Measurements from ENCODE around the gene SLC6A12. TPM values are rescaled to one million over a fixed set of nuclear protein-coding genes. Genes with fewer than 3 reads are reported as not detected.

The SLC6A12 gene
- total RNA-seq, 1 experiment from 2014 or later: not detected

GRCh38 chr12:170371-171225 is 43.4 kb downstream of the SLC6A12 start:
- Histone ChIP-seq H3K9me3 (ENCODE audit: low read length) (no peaks in the 10 kb centered on the region), H3K9me2 (replicated peaks; ENCODE audit: low read length) (no peaks in the 10 kb centered on the region), H3F3A (ENCODE audit: low read length, unreplicated experiment) (no peaks in the 10 kb centered on the region), H3K4me1 (ENCODE audit: insufficient read depth, low read length) (no peaks in the 10 kb centered on the region; the same call in 1 of the 2 replicates), H4K20me1 (ENCODE audit: low read length) (no peaks in the 10 kb centered on the region), H2AFZ (ENCODE audit: low read length) (no peak overlapping the region), H3K9ac (ENCODE audit: low read length) (no peak overlapping the region), H3K36me3 (ENCODE audit: low read depth, low read length) (no peaks in the 10 kb centered on the region), H3K27me3 (ENCODE audit: low read length) (no peaks in the 10 kb centered on the region), H3K79me2 (ENCODE audit: low read length) (no peaks in the 10 kb centered on the region), H3K4me2 (ENCODE audit: low read length) (no peak overlapping the region), H3K27ac (ENCODE audit: low read length) (no peak overlapping the region), H3K4me3 (ENCODE audit: low read length) (no peak overlapping the region)
- POLR2A ChIA-PET (ENCODE audit: unreplicated experiment): no interaction called here
- DNase-seq: no peak
- CTCF ChIA-PET: no interaction called here
- no peak for ATAC-seq
- BruUV-seq (replicated peaks): no TSS peak
- TF ChIP-seq EZH2phosphoT487 (IDR thresholded peaks at IDR 0.05; ENCODE audit: borderline replicate concordance, low read length) (no peak), EZH2 (IDR thresholded peaks at IDR 0.05; ENCODE audit: low read length, unreplicated experiment) (no peak)
- TF ChIP-seq, protein P1, sequence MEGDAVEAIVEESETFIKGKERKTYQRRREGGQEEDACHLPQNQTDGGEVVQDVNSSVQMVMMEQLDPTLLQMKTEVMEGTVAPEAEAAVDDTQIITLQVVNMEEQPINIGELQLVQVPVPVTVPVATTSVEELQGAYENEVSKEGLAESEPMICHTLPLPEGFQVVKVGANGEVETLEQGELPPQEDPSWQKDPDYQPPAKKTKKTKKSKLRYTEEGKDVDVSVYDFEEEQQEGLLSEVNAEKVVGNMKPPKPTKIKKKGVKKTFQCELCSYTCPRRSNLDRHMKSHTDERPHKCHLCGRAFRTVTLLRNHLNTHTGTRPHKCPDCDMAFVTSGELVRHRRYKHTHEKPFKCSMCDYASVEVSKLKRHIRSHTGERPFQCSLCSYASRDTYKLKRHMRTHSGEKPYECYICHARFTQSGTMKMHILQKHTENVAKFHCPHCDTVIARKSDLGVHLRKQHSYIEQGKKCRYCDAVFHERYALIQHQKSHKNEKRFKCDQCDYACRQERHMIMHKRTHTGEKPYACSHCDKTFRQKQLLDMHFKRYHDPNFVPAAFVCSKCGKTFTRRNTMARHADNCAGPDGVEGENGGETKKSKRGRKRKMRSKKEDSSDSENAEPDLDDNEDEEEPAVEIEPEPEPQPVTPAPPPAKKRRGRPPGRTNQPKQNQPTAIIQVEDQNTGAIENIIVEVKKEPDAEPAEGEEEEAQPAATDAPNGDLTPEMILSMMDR (conservative IDR thresholded peaks at IDR 0.05; ENCODE audit: low read depth, low read length): no peak
- intact Hi-C loops (cut with micrococcal nuclease): no loop called here

- Histone ChIP-seq H3F3A (ENCODE audit: low read length, unreplicated experiment) (no peaks in the 10 kb centered on the region), H2AFZ (ENCODE audit: low read length) (no peak overlapping the region)
These were observed 44.2 kb downstream of the SLC6A12 start for GRCh38 chr12:169528-170370.

More at GRCh38 chr12:169528-170370, 44.2 kb downstream of the SLC6A12 start:
- Histone ChIP-seq H3K9me2 (replicated peaks; ENCODE audit: low read length) (no peaks in the 10 kb centered on the region), H3K9ac (ENCODE audit: low read length) (no peak overlapping the region), H3K4me1 (ENCODE audit: insufficient read depth, low read length) (no peaks in the 10 kb centered on the region), H3K27ac (ENCODE audit: low read length) (no peak overlapping the region), H3K4me2 (ENCODE audit: low read length) (no peak overlapping the region), H3K4me3 (ENCODE audit: low read length) (no peak overlapping the region), H3K79me2 (ENCODE audit: low read length) (no peaks in the 10 kb centered on the region), H3K9me3 (ENCODE audit: low read length) (no peaks in the 10 kb centered on the region), H3K27me3 (ENCODE audit: low read length) (no peaks in the 10 kb centered on the region), H4K20me1 (ENCODE audit: low read length) (no peaks in the 10 kb centered on the region), H3K36me3 (ENCODE audit: low read depth, low read length) (no peaks in the 10 kb centered on the region)
- BruUV-seq (replicated peaks): no TSS peak
- ChIA-PET POLR2A (ENCODE audit: unreplicated experiment) (no interaction called here), CTCF (no interaction called here)
- ATAC-seq (no peak), DNase-seq (no peak)
- TF ChIP-seq, protein P1 (conservative IDR thresholded peaks at IDR 0.05; ENCODE audit: low read depth, low read length): peak; percentile 38; the same call in 1 of the 2 replicates
- no peak for TF ChIP-seq EZH2phosphoT487 (IDR thresholded peaks at IDR 0.05; ENCODE audit: borderline replicate concordance, low read length)
- intact Hi-C loops (cut with micrococcal nuclease): no loop called here
